Epithelial cell of prostate (primary cell): ENCODE measurements around the gene RNF220.

ENCODE experiments used
- DNase-seq: peaks from one replicate; pipeline ENCODE4 v3.0.0-alpha.2; 2011; ENCODE audit warnings: low read depth, low spot score
- H3K27ac ChIP-seq: fragments of 450-650 bp; 2 replicates; pipeline ENCODE4 v1.5.1; 2017; ENCODE audit warnings: mild to moderate bottlenecking

The RNF220 gene

DNA sequence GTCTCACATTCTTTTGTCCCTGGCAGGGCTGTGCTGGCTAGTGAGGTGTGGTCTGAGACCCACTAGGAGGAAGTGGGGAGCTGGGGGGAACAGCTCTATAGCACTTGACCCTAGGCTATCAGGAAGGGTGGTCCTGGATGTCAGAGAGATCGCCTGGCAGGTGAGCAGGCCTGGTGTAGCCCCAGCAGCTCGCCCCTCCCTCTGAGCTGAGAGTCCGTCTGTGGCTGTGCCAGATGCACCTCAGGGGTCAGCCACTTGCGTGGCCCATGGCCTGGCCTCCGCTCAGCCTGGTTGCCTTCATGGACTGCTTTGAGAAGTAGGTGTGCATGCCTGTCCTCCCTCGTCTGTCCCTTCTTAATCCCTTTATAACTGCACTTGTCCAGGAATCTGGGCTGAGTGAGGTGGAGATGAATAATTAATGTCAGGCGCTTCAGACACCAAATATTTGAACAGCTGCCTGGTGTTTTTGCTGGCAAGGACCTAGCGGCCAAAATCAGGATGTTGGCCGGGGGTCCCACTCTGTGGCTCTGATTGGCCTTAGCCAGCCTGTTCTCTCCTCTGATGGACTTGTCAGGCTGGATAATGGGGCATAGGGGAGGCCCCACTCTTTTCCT, 238.8 kb downstream of the RNF220 start:
- no peak for DNase-seq
- no peak overlapping the region for H3K27ac ChIP-seq

DNA sequence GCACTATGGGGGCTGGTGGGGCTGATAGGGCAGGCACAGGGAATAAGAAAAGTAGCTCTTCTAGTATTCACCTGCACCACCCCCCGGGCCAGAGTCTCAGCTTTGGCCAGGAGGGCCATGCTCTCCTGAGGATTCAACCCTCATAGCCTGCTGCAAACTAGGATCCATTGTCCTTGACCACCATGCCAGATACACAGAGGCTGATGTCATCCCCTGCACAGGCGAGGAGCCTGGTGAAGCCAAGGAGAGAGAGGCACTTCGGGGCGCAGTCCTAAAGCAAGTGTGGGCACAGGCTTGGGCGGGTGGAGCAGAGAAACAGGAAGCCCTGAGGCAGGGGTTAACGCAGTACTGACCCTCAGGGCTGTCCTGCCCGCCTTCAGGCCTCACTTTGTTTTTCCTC, 239.8 kb downstream of the RNF220 start:
- DNase-seq: no peak
- H3K27ac ChIP-seq: no peak overlapping the region

DNA sequence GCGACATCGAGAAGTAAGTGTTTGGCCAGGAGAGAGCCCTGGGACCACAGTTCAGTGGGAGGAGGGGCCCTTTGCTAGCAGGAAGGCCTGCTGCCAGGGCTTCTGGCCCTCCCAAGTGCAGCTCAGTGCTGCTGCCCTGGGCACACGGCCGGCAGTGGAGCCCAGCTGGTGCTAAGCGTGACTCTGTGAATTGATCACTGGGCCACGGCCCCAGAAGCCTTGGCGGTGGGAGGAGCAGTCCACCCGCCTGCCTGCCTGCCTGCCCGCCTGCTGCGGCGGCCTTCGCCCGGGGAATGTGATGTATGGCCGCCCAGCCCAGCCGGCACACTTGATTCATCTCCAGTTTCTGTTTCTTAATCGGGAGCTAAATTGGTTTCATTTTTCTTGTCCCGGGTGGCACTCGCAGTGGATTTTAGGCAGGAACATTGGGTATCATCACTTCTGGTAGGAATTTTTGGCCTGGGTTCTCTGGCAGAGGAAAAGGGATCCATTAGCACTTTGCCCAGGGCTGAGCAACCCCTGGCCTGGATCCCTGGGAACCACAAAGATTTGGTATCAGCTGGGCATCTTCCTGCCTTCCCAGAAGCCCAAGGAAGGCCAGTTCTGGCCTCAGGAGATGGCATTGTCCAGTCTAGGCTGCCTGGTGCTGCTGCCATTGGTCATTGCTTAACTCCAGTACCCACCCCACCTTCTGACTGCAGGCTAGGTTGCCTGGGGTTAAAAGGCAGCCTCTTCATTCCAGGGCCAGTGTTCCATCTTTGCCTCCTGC, 240.6 kb downstream of the RNF220 start:
- DNase-seq: no peak
- peak overlapping the region; percentile 24 for H3K27ac ChIP-seq

DNA sequence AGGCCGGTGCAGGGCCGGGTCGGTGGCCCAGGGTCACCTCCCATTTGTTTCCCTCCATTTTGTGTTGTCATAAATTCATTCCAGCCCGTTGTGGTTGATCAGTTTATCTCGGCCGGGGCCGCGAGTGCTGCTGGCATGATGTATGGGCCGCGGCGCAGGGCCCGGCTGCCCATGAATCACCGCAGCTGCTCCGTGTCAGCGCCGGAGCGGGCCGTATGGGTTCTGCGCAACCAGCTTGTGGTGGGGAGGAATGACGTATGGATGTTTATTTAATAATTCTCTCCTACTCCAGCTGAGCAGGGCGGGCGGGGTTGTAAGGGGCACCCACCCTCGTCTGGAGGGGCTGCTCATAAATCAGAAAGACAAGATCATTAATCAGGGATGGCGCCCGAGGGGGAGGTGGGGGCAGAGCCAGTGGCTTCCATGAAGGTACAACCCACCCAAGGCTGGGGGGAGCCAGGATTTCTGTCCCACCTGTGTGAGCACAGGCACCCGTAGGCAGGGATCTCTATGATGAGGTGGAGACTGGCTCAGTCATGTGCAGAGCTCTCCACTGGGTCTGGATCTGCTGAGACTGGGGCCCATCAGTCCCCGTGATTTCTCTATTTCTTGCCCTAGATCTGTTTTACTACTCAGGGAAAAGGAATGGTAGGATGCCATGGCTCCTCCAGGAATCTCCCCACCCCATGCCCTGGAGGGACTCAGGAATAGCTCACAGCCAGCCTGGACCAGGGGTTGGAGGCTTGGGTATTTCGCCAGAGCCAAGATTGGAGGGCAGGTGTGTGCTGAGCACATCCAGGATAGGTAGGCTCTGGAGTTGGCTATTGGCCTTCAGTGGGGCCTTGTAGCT, 241.4 kb downstream of the RNF220 start:
- no peak overlapping the region for H3K27ac ChIP-seq
- no peak for DNase-seq

DNA sequence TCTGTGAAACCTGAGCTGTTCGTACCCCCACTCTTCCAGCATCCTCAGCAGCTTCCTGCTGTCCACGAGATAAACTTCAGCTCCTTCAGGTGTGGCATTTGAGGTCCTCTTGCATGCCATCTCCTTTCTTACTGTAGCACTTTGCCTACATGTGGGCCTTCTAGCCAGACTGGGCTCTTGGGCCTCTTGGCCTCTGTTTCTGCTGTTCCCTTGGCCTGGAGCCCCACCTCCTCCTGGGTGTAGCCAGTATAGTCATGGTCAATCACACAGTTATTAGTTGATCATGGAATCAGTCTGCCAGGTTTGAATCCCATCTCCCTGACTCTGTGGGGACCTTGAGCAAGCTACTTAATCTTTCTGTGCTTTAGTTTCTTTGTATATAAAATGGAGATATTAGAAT, 242.8 kb downstream of the RNF220 start:
- no peak for DNase-seq
- H3K27ac ChIP-seq: no peak overlapping the region

DNA sequence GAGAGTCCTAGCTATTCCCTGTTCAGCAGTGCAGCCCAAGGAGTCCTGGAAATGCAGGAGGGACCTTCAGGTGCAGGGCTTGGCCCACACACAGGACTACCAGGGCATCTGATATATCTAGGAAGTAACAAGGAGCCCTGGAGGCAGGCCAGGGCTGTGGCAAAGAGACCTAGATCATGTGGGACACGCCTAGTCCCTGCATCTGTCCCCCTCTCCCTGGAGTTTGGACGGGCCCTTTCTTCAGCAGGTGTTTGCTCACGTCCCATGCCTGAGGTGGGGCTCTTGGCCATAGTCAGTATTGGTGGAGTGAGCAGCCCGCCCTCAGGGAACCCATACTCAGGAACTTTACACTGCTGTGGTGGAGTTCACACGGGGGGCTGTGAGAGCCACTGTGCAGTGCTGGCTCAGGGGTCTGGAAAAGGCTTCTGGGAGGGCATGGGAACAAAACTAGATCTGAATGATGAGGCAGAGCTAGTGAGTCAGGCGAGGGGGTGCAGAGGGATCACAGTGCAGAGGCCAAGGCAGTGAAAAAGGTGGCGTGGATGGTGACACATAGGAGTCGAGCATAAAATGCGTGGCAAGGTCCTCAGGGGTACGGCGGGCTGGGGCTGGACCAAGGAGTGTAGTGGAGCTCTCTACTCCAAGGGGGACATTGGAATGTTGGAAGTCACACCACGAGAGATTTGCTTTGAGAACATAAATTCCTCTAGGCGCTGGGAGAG, 243.6 kb downstream of the RNF220 start:
- no peak overlapping the region for H3K27ac ChIP-seq
- DNase-seq: no peak

DNA sequence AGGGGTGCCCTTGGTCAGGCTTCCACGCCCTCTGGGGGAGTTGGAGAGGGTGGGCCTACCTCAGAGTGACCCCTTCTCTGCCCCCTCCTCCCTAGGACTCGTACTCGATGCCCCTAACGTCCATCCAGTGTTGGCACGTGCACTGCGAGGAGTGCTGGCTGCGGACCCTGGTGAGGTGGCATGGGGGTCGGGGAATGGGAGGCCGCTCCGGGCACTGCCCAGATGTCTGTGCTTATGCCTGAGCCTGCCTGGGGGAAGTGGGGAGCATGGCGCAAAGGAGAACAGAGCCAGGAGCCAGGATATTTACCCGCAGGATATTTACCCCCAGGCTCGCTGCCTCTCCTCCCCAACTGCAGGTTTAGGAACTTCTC, 244.7 kb downstream of the RNF220 start:
- H3K27ac ChIP-seq: no peak overlapping the region

DNA sequence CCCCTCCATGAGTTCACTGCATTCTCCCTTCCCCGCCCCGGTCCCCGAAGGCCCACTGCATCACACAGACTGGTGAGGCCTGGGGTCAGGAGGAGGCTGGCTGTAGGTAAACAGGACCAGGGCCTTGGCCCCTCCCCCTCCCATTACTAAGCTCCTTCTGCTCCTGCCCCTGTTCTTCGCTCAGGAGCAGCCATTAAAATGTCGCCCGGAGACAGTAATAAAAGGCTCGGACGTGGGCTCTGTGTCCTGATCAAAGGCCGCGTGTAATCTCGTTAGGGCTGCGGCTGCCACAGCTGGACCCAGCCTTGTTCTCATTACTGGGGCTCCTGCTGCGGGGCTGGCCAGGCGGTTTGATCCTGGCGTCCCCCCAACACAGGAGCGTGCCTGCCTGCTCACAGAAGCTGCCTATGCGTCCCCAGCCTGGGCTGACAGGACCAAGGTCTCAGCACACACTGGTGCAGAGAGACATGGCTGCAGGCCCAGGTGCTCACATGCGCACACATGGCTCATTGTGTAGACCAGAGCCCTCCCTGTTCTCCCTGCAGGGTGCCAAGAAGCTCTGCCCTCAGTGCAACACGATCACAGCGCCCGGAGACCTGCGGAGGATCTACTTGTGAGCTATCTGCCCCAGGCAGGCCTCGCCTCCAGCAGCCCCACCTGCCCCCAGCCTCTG, 245.2 kb downstream of the RNF220 start:
- DNase-seq: no peak

More for the DNA sequence above, 244.7 kb downstream of the RNF220 start:
- DNase-seq: no peak

DNA sequence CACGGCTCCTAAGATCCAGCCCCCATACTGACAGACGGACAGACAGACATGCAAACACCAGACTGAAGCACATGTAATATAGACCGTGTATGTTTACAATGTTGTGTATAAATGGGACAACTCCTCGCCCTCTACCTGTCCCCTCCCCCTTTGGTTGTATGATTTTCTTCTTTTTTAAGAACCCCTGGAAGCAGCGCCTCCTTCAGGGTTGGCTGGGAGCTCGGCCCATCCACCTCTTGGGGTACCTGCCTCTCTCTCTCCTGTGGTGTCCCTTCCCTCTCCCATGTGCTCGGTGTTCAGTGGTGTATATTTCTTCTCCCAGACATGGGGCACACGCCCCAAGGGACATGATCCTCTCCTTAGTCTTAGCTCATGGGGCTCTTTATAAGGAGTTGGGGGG, 246.0 kb downstream of the RNF220 start:
- DNase-seq: no peak
- H3K27ac ChIP-seq: no peak overlapping the region

More for the DNA sequence above, 245.2 kb downstream of the RNF220 start:
- no peak overlapping the region for H3K27ac ChIP-seq

DNA sequence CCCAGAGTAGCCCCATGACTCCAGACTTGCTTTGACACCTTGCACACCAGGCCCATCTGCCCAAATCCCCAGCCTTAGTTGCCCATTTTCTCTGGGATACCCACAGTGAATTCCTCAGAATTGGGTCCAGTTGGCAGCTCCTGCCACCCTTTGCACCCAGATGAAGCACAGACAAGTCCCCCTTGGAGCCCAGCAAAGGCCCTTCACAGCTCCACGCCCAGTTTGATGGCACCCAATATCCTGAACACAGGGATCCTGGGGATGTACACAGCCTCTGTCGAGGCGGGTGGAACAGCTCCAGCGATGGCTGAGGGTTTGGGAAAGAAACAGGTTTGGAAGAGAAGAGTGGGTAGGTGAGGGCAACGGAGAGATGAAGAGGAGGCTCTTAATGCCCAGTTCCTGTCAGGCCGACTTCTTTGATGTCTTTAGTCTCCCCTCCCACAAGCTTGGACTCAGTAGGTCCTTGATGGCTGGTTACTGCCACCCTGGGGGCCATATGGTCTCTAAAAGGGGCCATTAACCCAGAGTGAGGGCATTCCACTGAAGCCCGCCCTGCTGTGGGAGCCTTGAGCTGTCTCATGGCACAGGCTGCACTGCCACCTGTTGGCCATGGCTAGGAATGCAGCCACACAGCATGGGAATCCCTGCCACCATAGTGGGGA, 247.5 kb downstream of the RNF220 start:
- no peak for DNase-seq

DNA sequence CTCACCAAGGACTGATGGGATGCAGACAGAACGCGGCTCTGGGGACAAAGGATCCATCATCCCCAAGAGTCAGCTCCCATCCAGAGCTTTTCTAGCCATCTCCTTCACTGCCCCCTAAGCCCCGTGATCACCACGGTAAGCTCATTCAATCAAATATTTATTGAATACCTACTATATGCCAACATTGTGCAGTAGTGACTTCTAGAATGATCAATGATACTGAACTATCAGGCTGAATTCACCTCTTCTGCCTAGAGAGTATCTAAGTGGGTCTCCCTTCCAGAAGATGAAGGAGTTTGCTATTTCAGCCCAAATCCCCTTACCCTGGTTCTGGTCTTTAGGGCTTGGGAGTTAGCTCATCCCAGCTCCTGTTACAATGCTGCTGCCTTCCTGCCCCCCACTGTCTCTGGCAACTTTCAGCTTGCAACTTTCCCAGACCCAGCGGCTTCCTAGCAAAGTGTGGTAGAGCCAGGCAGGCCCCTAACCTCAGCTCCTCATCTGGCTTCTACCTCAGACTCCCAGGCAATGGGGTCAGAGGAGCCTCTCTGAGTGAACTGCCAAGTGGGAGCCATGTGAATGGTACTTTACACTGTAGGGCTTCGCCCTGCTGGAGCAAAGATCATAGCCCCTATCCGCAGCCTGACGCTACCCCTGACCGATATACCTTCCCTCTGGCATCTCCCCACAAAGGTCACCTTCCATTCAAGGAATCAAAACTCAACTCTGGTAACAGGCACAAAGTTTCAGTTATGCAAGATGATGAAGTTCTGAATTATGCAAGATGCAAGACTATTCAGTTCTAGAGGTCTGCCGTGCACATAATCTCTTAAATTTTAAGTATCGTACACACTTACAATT, 248.3 kb downstream of the RNF220 start:
- H3K27ac ChIP-seq: no peak overlapping the region
- no peak for DNase-seq

More for the DNA sequence above, 247.5 kb downstream of the RNF220 start:
- no peak overlapping the region for H3K27ac ChIP-seq

DNA sequence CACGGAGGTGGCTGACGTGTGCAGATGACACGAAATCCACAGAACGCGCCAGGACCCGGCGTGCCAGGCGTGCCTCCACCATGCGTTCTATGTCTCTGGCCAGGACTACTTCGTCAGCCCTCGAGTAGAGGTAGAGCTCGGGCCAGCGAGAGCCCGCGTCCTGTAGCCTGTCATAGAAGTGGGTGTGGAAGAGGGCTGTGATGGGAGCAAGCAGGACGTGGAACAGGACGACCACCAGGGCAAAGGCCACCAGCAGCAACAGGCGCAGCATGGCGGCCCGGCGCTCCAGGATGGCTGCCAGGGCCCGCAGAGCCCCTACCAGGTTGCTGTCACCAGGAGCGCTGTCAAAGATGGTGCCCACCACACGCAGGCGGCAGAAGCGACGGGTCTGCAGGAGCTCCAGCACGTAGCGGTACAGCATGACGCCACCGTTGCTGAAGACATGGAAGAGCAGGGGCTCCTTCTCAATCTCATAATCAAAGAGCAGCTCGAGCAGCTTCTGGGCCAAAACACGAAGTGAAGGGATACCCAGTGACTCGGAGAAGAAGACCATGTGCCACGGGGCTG, 249.6 kb downstream of the RNF220 start:
- DNase-seq: no peak

DNA sequence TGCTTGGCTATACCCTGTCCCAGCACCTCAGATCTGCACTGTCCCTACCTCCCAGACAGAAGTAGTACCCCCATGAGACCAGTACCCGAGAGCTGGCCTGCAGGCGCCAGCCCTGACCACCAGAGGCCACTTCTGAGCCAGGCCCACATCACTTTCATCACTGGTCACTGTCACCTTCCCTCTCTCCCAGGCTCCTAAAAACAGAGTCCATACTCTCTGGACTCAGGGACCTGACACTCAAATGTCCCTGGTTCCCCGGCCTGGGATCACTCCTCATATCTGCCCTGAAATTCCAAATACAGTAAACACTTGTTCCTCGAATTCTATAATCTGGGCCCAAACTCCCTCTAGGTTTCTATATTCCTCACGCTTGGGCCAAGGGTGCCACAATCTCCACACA, 250.6 kb downstream of the RNF220 start:
- DNase-seq: no peak
- H3K27ac ChIP-seq: no peak overlapping the region

More for the DNA sequence above, 249.6 kb downstream of the RNF220 start:
- H3K27ac ChIP-seq: no peak overlapping the region

DNA sequence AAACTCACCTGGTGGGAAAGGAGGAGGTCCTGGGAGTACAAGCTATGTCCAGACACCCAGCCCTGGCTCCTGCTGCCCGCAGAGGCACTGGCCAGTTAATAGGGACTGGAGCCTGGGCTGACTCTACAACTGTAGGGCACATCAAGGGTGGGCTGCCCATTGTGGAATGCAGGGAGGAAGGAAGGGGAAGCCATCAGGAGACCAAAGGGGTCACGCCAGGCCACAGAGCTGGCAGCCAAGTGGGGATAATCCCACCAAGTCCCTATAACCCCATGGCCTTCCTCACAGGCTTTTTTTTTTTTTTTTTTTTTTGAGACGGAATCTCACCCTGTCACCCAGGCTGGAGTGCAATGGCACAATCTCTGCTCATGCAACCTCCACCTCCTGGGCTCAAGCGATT, 254.5 kb downstream of the RNF220 start:
- DNase-seq: no peak
- H3K27ac ChIP-seq: no peak overlapping the region

DNA sequence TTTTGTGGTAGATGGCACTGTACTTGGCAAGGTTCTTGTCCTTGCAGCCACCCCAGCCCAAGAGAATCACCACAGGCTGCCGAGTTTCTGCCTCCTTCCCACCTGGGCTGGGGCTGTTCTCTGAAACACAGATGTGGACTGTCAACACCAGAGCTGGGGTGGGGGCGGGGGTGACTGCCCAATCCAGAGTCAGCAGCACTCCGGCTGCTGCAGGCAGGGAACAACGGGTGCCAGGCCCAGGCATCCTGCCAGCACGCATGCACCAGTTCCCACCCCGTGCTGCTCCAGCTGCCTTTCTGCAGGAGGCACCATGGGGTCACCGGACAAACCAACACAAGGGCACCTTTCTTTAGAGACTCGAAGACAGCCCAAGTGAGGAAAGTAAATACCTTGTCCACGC, 255.1 kb downstream of the RNF220 start:
- H3K27ac ChIP-seq: no peak overlapping the region
- DNase-seq: no peak

DNA sequence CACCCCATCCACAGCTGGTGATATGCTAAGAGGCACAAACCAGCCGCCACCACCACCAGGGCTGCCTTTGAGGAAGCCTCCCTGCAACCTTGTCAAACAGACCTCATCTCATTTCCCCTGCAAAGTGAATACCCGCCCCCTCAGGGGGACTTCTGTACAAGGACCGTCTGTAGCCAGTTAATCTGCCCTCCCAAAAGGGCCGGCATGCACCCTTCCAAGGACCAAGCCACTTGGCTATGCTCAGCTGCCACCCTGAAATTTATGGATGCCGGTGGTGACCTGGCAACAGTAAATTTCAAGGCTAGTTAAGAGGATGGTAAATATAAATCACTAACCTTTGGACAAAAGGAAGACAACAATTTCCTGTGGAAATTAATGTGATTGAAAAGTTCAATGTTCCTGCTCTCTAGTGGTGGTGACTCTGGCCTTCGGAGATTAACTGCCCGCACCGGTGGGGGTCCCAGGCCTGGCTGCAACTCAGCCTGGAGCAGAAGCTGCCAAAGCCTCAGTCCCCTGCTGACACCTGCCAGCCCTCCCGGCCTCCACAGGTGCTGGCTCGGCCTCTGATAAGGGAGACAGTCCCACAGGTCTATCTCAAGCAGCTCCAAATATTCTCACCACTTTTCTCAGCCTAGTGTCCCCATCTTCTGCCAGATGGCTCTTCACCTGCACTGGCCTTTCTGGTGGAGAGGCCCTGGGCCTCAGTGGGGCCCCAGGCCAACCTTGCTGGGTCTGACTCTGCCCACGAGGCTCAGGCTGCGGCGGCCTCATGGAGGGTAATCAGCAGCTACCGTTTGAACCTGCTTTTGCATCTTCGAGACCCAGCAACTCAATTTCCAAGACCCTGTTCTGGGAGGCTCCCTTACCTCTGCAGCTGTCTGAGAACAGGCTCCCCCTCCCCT, 257.0 kb downstream of the RNF220 start:
- DNase-seq: no peak

DNA sequence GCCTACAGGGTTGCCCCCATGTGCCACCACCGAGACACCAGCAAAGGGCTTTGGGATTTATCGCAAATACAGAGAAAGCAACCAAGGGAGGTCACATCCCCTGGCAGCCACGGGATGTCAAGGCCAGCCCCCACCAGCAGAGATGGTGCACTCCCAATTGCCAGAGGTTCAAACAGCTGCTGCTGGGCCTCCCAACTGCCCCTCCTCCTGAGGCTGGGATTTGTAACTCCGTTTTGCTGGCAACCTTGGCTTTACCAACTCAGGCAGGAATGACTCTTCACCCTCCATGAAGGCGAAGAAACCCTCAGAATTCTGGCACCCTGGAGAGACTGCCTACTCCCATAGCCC, 257.6 kb downstream of the RNF220 start:
- DNase-seq: no peak
- H3K27ac ChIP-seq: no peak overlapping the region

More for the DNA sequence above, 257.0 kb downstream of the RNF220 start:
- no peak overlapping the region for H3K27ac ChIP-seq
